Spinal cord (tissue), 10 donors: ENCODE results near the gene TRAPPC12. TPM values are rescaled to one million over a fixed set of nuclear protein-coding genes. Genes with fewer than 3 reads are reported as not detected.

Source experiments
- DNase-seq, 6 donors: peaks; one replicate each; pipeline versions ENCODE4 v3.0.0 to v3.0.0-alpha.2; 2013 to 2015; ENCODE audit warnings: low spot score in 6 of 6, low read depth in 4 of 6
- H3K27ac ChIP-seq: one replicate; pipeline ENCODE4 v1.5.1; 2013; ENCODE audit warnings: low read depth, low read length, control low read depth
- H3K27me3 ChIP-seq: one replicate; pipeline ENCODE4 v1.6.1; 2013; ENCODE audit warnings: low read length; ENCODE audit not compliant: control insufficient read depth, insufficient read depth
- H3K36me3 ChIP-seq: one replicate; pipeline ENCODE4 v1.6.1; 2013; ENCODE audit warnings: low read length; ENCODE audit not compliant: control insufficient read depth, insufficient read depth
- H3K4me1 ChIP-seq: one replicate; pipeline ENCODE4 v1.6.1; 2013; ENCODE audit warnings: low read length; ENCODE audit not compliant: control insufficient read depth, insufficient read depth
- H3K4me3 ChIP-seq: one replicate; pipeline ENCODE4 v1.5.1; 2013; ENCODE audit warnings: low read depth, low read length, control low read depth
- H3K9me3 ChIP-seq: one replicate; pipeline ENCODE4 v1.6.1; 2013; ENCODE audit warnings: low read length; ENCODE audit not compliant: control insufficient read depth, insufficient read depth
- WGBS: methylation state at CpG from one replicate; pipeline ENCODE4 v1.1.5; 2013; ENCODE audit warnings: missing lambda C conversion rate; ENCODE audit not compliant: insufficient coverage; 5-methylcytosine and 5-hydroxymethylcytosine counted together
- polyA plus RNA-seq, 2 donors: library from polyadenylated mRNA; unstranded; fragments of 120-200 nt; gene quantifications; one replicate each; pipeline ENCODE4 v1.2.1, GENCODE V29; 2013; ENCODE audit not compliant: insufficient read length in 2 of 2
- total RNA-seq, 2 donors: library from RNA; depleted of rRNA in 1 of 2; stranded (reverse); fragments of 120-200 nt in 1 of 2; fragments of >200 nt in 1 of 2; gene quantifications; one replicate each; pipeline versions ENCODE4 v1.2.3 to v1.2.4, GENCODE V29; 2013 to 2014
- donor health status: healthy.

Gene TRAPPC12
- total and polyA plus RNA-seq, 4 donors, result 56.3 to 139 (median 97.7) TPM

GRCh38 chr2:3467654-3468053, 88.2 kb downstream of the TRAPPC12 start:
- Histone ChIP-seq H3K4me1 (peaks cover 30% of the 10 kb centered on the region), H3K27me3 (no peaks in the 10 kb centered on the region), H3K9me3 (no peaks in the 10 kb centered on the region), H3K27ac (no peak overlapping the region), H3K4me3 (no peak overlapping the region), H3K36me3 (peaks cover 83% of the 10 kb centered on the region)
- no peak for DNase-seq
- WGBS, result 96% methylated on average over 15 of the region's 15 CpGs

GRCh38 chr2:3468296-3468988, 88.9 kb downstream of the TRAPPC12 start:
- Histone ChIP-seq H3K27me3 (no peaks in the 10 kb centered on the region), H3K9me3 (no peaks in the 10 kb centered on the region), H3K36me3 (peaks cover 85% of the 10 kb centered on the region), H3K4me3 (no peak overlapping the region), H3K4me1 (peaks cover 28% of the 10 kb centered on the region), H3K27ac (no peak overlapping the region)
- 95% methylated on average over 30 of the region's 31 CpGs for WGBS
- DNase-seq, result no peak

- Histone ChIP-seq H3K4me1 (peaks cover 23% of the 10 kb centered on the region), H3K36me3 (peaks cover 83% of the 10 kb centered on the region), H3K27ac (no peak overlapping the region), H3K9me3 (no peaks in the 10 kb centered on the region), H3K27me3 (no peaks in the 10 kb centered on the region), H3K4me3 (no peak overlapping the region)
- DNase-seq, result no peak
- 92% methylated on average over 4 of the region's 7 CpGs for WGBS
Observed at GRCh38 chr2:3469486-3469885, 90.0 kb downstream of the TRAPPC12 start.

GRCh38 chr2:3470166-3470651, 90.7 kb downstream of the TRAPPC12 start:
- WGBS, result 87% methylated on average over 14 of the region's 17 CpGs
- H3K27ac ChIP-seq, result no peak overlapping the region
- no peak for DNase-seq

GRCh38 chr2:3470856-3471737, 91.6 kb downstream of the TRAPPC12 start:
- Histone ChIP-seq H3K4me1 (peaks cover 32% of the 10 kb centered on the region), H3K27ac (peak overlapping the region; percentile 30), H3K9me3 (no peaks in the 10 kb centered on the region), H3K4me3 (no peak overlapping the region), H3K36me3 (peaks cover 78% of the 10 kb centered on the region), H3K27me3 (no peaks in the 10 kb centered on the region)
- DNase-seq, result no peak
- 85% methylated on average over 12 of the region's 17 CpGs for WGBS

More at GRCh38 chr2:3470166-3470651, 90.7 kb downstream of the TRAPPC12 start:
- H3K36me3 ChIP-seq, result peaks cover 80% of the 10 kb centered on the region
- no peaks in the 10 kb centered on the region for H3K9me3 ChIP-seq
- peaks cover 23% of the 10 kb centered on the region for H3K4me1 ChIP-seq
- H3K27me3 ChIP-seq, result no peaks in the 10 kb centered on the region
- H3K4me3 ChIP-seq, result no peak overlapping the region

- no peak overlapping the region for H3K27ac ChIP-seq
- H3K9me3 ChIP-seq, result no peaks in the 10 kb centered on the region
- DNase-seq, result no peak
- peaks cover 42% of the 10 kb centered on the region for H3K4me1 ChIP-seq
- peaks cover 69% of the 10 kb centered on the region for H3K36me3 ChIP-seq
- H3K27me3 ChIP-seq, result no peaks in the 10 kb centered on the region
- H3K4me3 ChIP-seq, result no peak overlapping the region
- 80% methylated on average over 9 of the region's 10 CpGs for WGBS
Observed at GRCh38 chr2:3472296-3472695, 92.8 kb downstream of the TRAPPC12 start.

GRCh38 chr2:3472966-3473365, 93.5 kb downstream of the TRAPPC12 start:
- DNase-seq, result no peak
- Histone ChIP-seq H3K9me3 (no peaks in the 10 kb centered on the region), H3K36me3 (peaks cover 65% of the 10 kb centered on the region), H3K27me3 (no peaks in the 10 kb centered on the region), H3K27ac (no peak overlapping the region), H3K4me3 (no peak overlapping the region), H3K4me1 (peaks cover 44% of the 10 kb centered on the region)
- WGBS, result 38% methylated on average over 8 of the region's 10 CpGs

- no peak for DNase-seq
- Histone ChIP-seq H3K27ac (peak overlapping the region; percentile 91), H3K27me3 (no peaks in the 10 kb centered on the region), H3K9me3 (no peaks in the 10 kb centered on the region), H3K36me3 (peaks cover 66% of the 10 kb centered on the region), H3K4me1 (peaks cover 37% of the 10 kb centered on the region), H3K4me3 (no peak overlapping the region)
- WGBS, result 89% methylated on average over 26 of the region's 28 CpGs
Observed at GRCh38 chr2:3475771-3476170, 96.3 kb downstream of the TRAPPC12 start.

- Histone ChIP-seq H3K4me1 (peaks cover 31% of the 10 kb centered on the region), H3K36me3 (peaks cover 67% of the 10 kb centered on the region), H3K4me3 (no peak overlapping the region), H3K27me3 (no peaks in the 10 kb centered on the region), H3K9me3 (no peaks in the 10 kb centered on the region), H3K27ac (peak overlapping the region; percentile 91)
- WGBS, result 26% methylated on average over 11 of the region's 14 CpGs
- DNase-seq, result peak in 3 of 6 donors; percentile 47 to 75 (median 72)
Observed at GRCh38 chr2:3476321-3476984, 97.0 kb downstream of the TRAPPC12 start.
